ENCODE data around the gene GATD1.

GATD1 gene

GRCh38 chr11:776561-777287 lies 563 bp downstream of the GATD1 start:
- no peak for DNase-seq

GRCh38 chr11:776263-776560 lies 1.1 kb downstream of the GATD1 start:
- DNase-seq: no peak

- DNase-seq: no peak
Measured at GRCh38 chr11:774873-775592, 2.3 kb downstream of the GATD1 start.

DNA sequence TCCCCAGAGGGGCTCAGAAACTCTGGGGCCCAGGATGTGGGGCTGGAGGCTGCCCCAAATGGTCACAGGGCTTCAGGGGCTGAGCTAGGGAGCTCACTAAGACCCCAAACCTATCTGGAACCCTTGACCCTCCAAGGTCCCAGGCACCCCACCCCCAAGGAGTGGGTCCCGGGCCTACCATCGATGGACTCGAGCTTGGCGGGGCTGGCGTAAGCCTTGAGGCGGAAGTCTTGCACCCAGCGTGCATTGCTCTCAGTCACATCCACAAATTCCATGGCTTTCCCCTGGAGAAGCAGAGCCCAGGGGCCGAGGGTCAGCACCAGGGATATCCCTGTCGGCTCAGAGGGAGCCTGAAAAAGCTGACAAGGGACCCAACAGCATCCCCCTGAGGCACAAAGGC lies 3.5 kb downstream of the GATD1 start:
- no peak for DNase-seq

- no peak for DNase-seq
Measured at GRCh38 chr11:773425-773824, 3.9 kb downstream of the GATD1 start.

- no peak for DNase-seq
Measured at GRCh38 chr11:772429-773390, 4.6 kb downstream of the GATD1 start.

- DNase-seq: no peak
Measured at GRCh38 chr11:771617-772204, 5.6 kb downstream of the GATD1 start.

- DNase-seq: no peak
Measured at GRCh38 chr11:770642-771616, 6.4 kb downstream of the GATD1 start.

GRCh38 chr11:769887-770641 lies 7.2 kb downstream of the GATD1 start:
- DNase-seq: no peak

- DNase-seq: no peak
Measured at GRCh38 chr11:767238-767637, 10.0 kb downstream of the GATD1 start.

DNA sequence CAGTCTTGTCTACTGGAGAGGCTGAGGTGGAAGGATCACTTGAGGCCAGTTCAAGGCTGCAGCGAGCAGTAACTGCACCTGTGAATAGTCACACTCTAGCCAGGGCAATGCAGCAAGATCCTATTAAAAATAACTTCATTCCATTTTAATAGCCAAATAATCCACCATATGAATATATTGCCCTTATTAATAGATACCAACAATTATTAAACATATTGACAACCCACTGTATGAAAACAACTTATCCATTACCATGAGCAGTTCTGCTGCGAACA lies 10.4 kb downstream of the GATD1 start:
- no peak for DNase-seq

DNA sequence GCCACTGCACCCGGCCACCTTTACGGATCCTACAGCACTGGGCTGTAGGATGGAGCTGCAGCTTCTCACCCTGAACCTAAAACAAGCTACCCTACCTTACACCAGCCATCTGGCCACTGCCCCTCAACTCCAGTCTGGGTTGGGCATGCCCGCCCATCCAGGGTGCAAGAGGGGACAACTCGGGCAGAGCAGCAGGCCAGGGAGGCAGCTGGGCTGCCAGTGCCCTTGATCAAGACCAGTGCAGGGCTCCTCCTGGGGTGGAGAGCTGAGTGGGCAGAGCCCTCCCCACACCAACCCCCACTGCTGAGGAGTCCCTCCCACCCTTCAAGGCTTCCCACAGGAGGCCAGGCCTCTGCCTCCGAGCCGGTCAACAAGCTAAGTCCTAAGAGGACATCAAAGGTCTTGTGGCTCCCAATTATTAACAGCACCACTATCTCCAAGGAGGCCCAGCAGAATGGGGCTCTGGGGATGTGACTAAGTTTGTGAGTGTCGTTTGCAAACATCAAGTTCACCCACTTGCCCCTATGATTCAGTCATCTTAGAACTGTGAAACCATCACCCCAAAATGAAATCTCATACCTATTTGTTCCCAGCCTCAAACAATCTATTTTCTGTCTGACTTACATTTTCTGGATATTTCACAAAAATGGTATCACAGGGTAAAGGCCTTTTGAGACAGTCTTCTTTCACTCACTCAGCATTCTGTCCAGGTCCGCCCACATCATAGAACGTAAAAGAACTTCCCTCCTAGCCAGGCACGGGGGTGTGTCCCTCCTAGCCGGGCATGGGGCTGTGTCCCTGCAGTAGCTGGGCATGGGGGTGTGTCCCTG lies 11.0 kb downstream of the GATD1 start:
- no peak for DNase-seq

- DNase-seq: no peak
Measured at GRCh38 chr11:765802-766091, 11.5 kb downstream of the GATD1 start.

DNA sequence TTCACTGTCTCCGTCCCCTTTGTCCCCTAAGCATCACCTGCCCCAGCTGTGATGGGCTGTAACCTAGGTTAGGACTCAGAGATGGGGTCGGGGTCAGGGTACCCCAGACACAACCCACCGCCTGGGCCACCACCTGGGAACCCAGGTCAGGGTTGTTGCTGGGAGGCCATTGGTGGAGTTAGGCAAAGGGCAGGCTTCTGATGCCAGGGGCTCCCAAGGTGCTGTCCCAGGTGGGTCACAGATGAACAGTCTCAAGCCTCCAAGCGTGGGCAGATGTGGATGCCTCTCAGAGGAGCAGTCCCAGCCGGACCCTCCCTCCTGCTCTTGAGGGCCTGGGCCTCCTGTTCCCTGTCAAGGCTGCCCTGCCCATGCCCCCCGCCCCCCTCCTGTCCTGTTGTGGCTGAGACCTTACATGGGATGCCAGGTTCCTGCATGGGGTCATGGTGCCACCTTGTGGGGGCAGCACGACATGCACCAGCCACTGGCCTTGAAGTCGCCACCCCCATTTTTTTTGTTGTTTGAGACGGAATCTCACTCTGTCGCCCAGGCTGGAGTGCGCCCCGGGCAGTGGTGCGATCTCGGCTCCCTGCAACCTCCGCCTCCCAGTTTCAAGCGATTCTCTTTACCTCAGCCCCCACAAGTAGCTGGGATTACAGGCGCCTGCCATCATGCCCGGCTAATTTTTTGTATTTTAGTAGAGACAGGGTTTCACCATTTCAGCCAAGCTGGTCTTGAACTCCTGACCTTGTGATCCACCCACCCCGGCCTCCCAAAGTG lies 12.1 kb downstream of the GATD1 start:
- DNase-seq: peak; percentile 63

GRCh38 chr11:764322-765024 lies 12.8 kb downstream of the GATD1 start:
- DNase-seq: no peak

GRCh38 chr11:763549-764321 lies 13.6 kb downstream of the GATD1 start:
- no peak for DNase-seq

- no peak for DNase-seq
Measured at GRCh38 chr11:763073-763463, 14.2 kb downstream of the GATD1 start.

- DNase-seq: peak; percentile 16
Measured at GRCh38 chr11:762421-763072, 14.7 kb downstream of the GATD1 start.

Data from activated naive CD4-positive, alpha-beta T cell treated with Interleukin-2 at 50 U/mL for 16 hours (primary cell).